WTC11 (cell line): ENCODE measurements around the gene SMC5.

ENCODE experiments used
- TF ChIP-seq, protein P1 (sequence below): sonication (generic); formaldehyde crosslinking; IDR thresholded peaks from 2 replicates; pipeline ENCODE4 v1.8.0; 2022; ENCODE audit warnings: mild to moderate bottlenecking, missing genetic modification reagents
- TF ChIP-seq, protein P2 (sequence below): fragments of 200-600 bp; IDR thresholded peaks from 2 replicates; pipeline ENCODE4 v1.8.0; 2022; ENCODE audit warnings: antibody characterized with exemption

DNA sequence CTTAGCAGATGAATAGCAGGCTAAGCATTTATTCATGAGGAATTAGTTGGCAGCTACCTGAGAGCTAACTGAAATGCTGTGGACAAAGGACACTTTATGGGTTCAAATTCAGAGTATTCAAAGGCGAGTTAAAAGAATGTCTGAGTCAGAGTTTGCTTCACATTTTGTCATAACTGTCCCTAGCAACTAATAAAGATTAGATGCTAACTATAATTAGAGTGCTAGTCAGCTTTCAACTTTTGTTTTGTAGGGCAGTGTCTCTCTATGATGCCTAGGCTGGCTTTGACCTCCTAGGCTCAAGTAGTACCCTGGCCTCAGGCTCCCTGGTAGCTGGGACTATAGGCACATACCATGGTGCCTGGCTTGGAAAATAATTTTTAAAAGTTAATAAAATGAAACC lies 4.6 kb downstream of the SMC5 start:
- TF ChIP-seq, protein P1, sequence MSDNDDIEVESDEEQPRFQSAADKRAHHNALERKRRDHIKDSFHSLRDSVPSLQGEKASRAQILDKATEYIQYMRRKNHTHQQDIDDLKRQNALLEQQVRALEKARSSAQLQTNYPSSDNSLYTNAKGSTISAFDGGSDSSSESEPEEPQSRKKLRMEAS (CRISPR knock-in tag), result no peak
- TF ChIP-seq, protein P2, sequence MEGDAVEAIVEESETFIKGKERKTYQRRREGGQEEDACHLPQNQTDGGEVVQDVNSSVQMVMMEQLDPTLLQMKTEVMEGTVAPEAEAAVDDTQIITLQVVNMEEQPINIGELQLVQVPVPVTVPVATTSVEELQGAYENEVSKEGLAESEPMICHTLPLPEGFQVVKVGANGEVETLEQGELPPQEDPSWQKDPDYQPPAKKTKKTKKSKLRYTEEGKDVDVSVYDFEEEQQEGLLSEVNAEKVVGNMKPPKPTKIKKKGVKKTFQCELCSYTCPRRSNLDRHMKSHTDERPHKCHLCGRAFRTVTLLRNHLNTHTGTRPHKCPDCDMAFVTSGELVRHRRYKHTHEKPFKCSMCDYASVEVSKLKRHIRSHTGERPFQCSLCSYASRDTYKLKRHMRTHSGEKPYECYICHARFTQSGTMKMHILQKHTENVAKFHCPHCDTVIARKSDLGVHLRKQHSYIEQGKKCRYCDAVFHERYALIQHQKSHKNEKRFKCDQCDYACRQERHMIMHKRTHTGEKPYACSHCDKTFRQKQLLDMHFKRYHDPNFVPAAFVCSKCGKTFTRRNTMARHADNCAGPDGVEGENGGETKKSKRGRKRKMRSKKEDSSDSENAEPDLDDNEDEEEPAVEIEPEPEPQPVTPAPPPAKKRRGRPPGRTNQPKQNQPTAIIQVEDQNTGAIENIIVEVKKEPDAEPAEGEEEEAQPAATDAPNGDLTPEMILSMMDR, result no peak
